Neural cell (in vitro differentiated cells): ENCODE measurements around the gene FCAMR.

Source experiments
- EZH2 ChIP-seq: fragments of 200-600, 300-800 bp; shearing (Covaris generic), sonication (generic); IDR thresholded peaks from 2 replicates; pipeline ENCODE4 v1.6.1; 2014; ENCODE audit warnings: antibody characterized with exemption, low read length, borderline replicate concordance, mild to moderate bottlenecking; ENCODE audit not compliant: insufficient read depth, poor library complexity, severe bottlenecking
- POLR2AphosphoS5 ChIP-seq: IDR thresholded peaks from 2 replicates; pipeline ENCODE4 v1.6.1; 2012
- TF ChIP-seq, protein P1 (sequence below): fragments of 450-650 bp; IDR thresholded peaks from 2 replicates; pipeline ENCODE4 v1.5.1; 2014; ENCODE audit warnings: antibody characterized with exemption, mild to moderate bottlenecking, moderate library complexity; ENCODE audit not compliant: poor library complexity, severe bottlenecking
- TF ChIP-seq, protein P2 (sequence below): IDR thresholded peaks from 2 replicates; pipeline ENCODE4 v1.6.1; 2012; ENCODE audit warnings: borderline replicate concordance

GRCh38 chr1:206998816-206999215 is 28.6 kb upstream of the FCAMR start:
- TF ChIP-seq EZH2: no peak
- TF ChIP-seq, protein P1, sequence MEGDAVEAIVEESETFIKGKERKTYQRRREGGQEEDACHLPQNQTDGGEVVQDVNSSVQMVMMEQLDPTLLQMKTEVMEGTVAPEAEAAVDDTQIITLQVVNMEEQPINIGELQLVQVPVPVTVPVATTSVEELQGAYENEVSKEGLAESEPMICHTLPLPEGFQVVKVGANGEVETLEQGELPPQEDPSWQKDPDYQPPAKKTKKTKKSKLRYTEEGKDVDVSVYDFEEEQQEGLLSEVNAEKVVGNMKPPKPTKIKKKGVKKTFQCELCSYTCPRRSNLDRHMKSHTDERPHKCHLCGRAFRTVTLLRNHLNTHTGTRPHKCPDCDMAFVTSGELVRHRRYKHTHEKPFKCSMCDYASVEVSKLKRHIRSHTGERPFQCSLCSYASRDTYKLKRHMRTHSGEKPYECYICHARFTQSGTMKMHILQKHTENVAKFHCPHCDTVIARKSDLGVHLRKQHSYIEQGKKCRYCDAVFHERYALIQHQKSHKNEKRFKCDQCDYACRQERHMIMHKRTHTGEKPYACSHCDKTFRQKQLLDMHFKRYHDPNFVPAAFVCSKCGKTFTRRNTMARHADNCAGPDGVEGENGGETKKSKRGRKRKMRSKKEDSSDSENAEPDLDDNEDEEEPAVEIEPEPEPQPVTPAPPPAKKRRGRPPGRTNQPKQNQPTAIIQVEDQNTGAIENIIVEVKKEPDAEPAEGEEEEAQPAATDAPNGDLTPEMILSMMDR: no peak
- no peak for TF ChIP-seq POLR2AphosphoS5
- TF ChIP-seq, protein P2, sequence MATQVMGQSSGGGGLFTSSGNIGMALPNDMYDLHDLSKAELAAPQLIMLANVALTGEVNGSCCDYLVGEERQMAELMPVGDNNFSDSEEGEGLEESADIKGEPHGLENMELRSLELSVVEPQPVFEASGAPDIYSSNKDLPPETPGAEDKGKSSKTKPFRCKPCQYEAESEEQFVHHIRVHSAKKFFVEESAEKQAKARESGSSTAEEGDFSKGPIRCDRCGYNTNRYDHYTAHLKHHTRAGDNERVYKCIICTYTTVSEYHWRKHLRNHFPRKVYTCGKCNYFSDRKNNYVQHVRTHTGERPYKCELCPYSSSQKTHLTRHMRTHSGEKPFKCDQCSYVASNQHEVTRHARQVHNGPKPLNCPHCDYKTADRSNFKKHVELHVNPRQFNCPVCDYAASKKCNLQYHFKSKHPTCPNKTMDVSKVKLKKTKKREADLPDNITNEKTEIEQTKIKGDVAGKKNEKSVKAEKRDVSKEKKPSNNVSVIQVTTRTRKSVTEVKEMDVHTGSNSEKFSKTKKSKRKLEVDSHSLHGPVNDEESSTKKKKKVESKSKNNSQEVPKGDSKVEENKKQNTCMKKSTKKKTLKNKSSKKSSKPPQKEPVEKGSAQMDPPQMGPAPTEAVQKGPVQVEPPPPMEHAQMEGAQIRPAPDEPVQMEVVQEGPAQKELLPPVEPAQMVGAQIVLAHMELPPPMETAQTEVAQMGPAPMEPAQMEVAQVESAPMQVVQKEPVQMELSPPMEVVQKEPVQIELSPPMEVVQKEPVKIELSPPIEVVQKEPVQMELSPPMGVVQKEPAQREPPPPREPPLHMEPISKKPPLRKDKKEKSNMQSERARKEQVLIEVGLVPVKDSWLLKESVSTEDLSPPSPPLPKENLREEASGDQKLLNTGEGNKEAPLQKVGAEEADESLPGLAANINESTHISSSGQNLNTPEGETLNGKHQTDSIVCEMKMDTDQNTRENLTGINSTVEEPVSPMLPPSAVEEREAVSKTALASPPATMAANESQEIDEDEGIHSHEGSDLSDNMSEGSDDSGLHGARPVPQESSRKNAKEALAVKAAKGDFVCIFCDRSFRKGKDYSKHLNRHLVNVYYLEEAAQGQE: no peak
